ENCODE data around the gene ITPK1.

DNA sequence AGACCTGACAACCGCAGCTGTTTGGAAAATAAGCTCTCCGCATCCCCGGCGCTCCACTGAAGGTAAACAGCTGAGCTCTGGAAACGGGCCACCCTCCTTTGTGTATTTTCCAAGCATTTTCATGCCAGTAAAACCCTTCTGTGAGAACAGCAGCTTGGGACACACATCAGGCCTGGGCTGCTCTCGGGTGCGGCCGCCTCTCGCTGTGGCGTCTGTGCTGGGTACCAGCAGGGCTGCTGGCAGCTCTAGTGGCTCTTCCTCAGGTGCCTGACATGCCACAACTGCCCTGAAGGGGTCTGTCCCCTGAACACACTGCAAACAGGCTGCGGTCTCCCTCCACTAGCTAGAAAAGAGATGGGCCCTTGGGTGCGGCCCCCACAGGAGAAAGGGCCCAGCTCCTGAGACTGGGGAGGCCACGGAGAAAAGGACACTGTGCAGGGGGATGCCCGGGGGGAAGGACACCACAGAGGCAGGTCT, 96.3 kb downstream of the ITPK1 start:
- TF ChIP-seq ZFP3 (CRISPR knock-in tag; IDR thresholded peaks at IDR 0.05) = no peak
- no peak for TF ChIP-seq OSR1 (CRISPR knock-in tag; IDR thresholded peaks at IDR 0.05)
